MM.1S (cell line): ENCODE data around the gene SH3TC1.
A peak's percentile ranks its signal among the peaks of the same experiment; 100 is the strongest.

Source experiments
- DNase-seq: peaks from one replicate; pipeline ENCODE4 v3.0.0-alpha.2; 2015
- H2AFZ ChIP-seq: fragments of 300-600 bp; sonication (generic); 2 replicates; pipeline ENCODE4 v1.6.0; 2016; ENCODE audit warnings: antibody characterized with exemption, low read length
- H3F3A ChIP-seq: fragments of 300-600 bp; sonication (generic); 2 replicates; pipeline ENCODE4 v1.6.1; 2016; ENCODE audit warnings: mild to moderate bottlenecking, antibody characterized with exemption, low read length, moderate library complexity, mixed read lengths; ENCODE audit not compliant: insufficient read depth
- H3K27ac ChIP-seq: fragments of 300-600 bp; sonication (generic); 2 replicates; pipeline ENCODE4 v1.5.1; 2016; ENCODE audit warnings: mild to moderate bottlenecking, low read length
- H3K27me3 ChIP-seq: fragments of 300-600 bp; sonication (generic); replicated peaks from 2 replicates; pipeline ENCODE4 v1.6.0; 2016; ENCODE audit warnings: low read length; ENCODE audit not compliant: insufficient read depth
- H3K36me3 ChIP-seq: fragments of 300-600 bp; sonication (generic); replicated peaks from 2 replicates; pipeline ENCODE4 v1.6.1; 2016; ENCODE audit warnings: mild to moderate bottlenecking, low read length, mixed read lengths; ENCODE audit not compliant: insufficient read depth
- H3K4me1 ChIP-seq: fragments of 300-600 bp; sonication (generic); 2 replicates; pipeline ENCODE4 v1.6.1; 2016; ENCODE audit warnings: low read length, mixed read lengths
- H3K4me2 ChIP-seq: fragments of 300-600 bp; sonication (generic); 2 replicates; pipeline ENCODE4 v1.6.0; 2016; ENCODE audit warnings: low read depth, low read length
- H3K4me3 ChIP-seq: fragments of 300-600 bp; sonication (generic); 2 replicates; pipeline ENCODE4 v1.5.1; 2016; ENCODE audit warnings: low read length, mixed read lengths
- H3K79me2 ChIP-seq: fragments of 300-600 bp; sonication (generic); 2 replicates; pipeline ENCODE4 v1.6.1; 2016; ENCODE audit warnings: mixed run types, low read length, mixed read lengths
- H3K9ac ChIP-seq: fragments of 300-600 bp; sonication (generic); 2 replicates; pipeline ENCODE4 v1.6.1; 2016; ENCODE audit warnings: low read length, mixed read lengths
- H3K9me2 ChIP-seq: fragments of 300-600 bp; sonication (generic); replicated peaks from 2 replicates; pipeline ENCODE4 v1.6.1; 2016; ENCODE audit warnings: mild to moderate bottlenecking, low read length, mixed read lengths; ENCODE audit not compliant: insufficient read depth
- H3K9me3 ChIP-seq: fragments of 300-600 bp; sonication (generic); replicated peaks from 2 replicates; pipeline ENCODE4 v1.6.1; 2016; ENCODE audit warnings: mild to moderate bottlenecking, low read length, mixed read lengths; ENCODE audit not compliant: insufficient read depth
- H4K20me1 ChIP-seq: fragments of 300-600 bp; sonication (generic); 2 replicates; pipeline ENCODE4 v1.6.1; 2016; ENCODE audit warnings: mild to moderate bottlenecking, low read length, moderate library complexity, mixed read lengths; ENCODE audit not compliant: insufficient read depth
- CTCF ChIP-seq: fragments of 300-600 bp; sonication (generic); IDR thresholded peaks from 2 replicates; pipeline ENCODE4 v1.5.1; 2016; ENCODE audit warnings: antibody characterized with exemption, low read length, mixed read lengths
- EZH2 ChIP-seq: fragments of 300-600 bp; sonication (generic); optimal IDR thresholded peaks from 2 replicates; pipeline ENCODE3; 2017; ENCODE audit warnings: low read depth, mild to moderate bottlenecking, antibody characterized with exemption, low read length, mixed read lengths
- EZH2phosphoT487 ChIP-seq: fragments of 300-600 bp; sonication (generic); IDR thresholded peaks from 2 replicates; pipeline ENCODE4 v1.6.1; 2018; ENCODE audit warnings: antibody characterized with exemption, low read length

SH3TC1 gene

GRCh38 chr4:8198206-8198905, 734 bp upstream of the SH3TC1 start:
- DNase-seq = no peak
- H3K27me3 ChIP-seq = peaks cover 26% of the 10 kb centered on the region
- no peak overlapping the region for H3K4me3 ChIP-seq
- no peak for TF ChIP-seq EZH2phosphoT487
- TF ChIP-seq EZH2 = no peak
- no peak for TF ChIP-seq CTCF
- peak overlapping the region; percentile 80; the same call in 1 of the 2 replicates for H2AFZ ChIP-seq
- H3K79me2 ChIP-seq = no peaks in the 10 kb centered on the region
- no peaks in the 10 kb centered on the region for H4K20me1 ChIP-seq
- no peak overlapping the region for H3K9ac ChIP-seq
- H3F3A ChIP-seq = no peaks in the 10 kb centered on the region
- no peaks in the 10 kb centered on the region for H3K9me3 ChIP-seq
- no peaks in the 10 kb centered on the region for H3K36me3 ChIP-seq
- peak overlapping the region; percentile 37; the same call in 1 of the 2 replicates for H3K27ac ChIP-seq
- no peaks in the 10 kb centered on the region for H3K9me2 ChIP-seq
- H3K4me2 ChIP-seq = peak overlapping the region; percentile 90
- H3K4me1 ChIP-seq = peaks cover 6% of the 10 kb centered on the region

GRCh38 chr4:8199594-8200301, 658 bp downstream of the SH3TC1 start:
- peak overlapping the region; percentile 37; the same call in 1 of the 2 replicates for H3K27ac ChIP-seq

GRCh38 chr4:8200302-8200975, 1.3 kb downstream of the SH3TC1 start:
- peak overlapping the region; percentile 90 for H3K4me2 ChIP-seq
- DNase-seq = no peak
- H3K27me3 ChIP-seq = peaks cover 10% of the 10 kb centered on the region
- H3K4me3 ChIP-seq = peak overlapping the region; percentile 61; the same call in 1 of the 2 replicates
- no peaks in the 10 kb centered on the region for H4K20me1 ChIP-seq
- TF ChIP-seq EZH2phosphoT487 (no peak), EZH2 (no peak), CTCF (no peak)
- no peaks in the 10 kb centered on the region for H3K9me2 ChIP-seq
- no peaks in the 10 kb centered on the region for H3K79me2 ChIP-seq
- peak overlapping the region; percentile 57; the same call in 1 of the 2 replicates for H3K9ac ChIP-seq
- no peaks in the 10 kb centered on the region for H3K36me3 ChIP-seq
- H3F3A ChIP-seq = no peaks in the 10 kb centered on the region
- H3K27ac ChIP-seq = peak overlapping the region; percentile 37; the same call in 1 of the 2 replicates
- peaks cover 6% of the 10 kb centered on the region for H3K4me1 ChIP-seq
- H2AFZ ChIP-seq = no peak overlapping the region
- no peaks in the 10 kb centered on the region for H3K9me3 ChIP-seq

More at GRCh38 chr4:8199594-8200301, 658 bp downstream of the SH3TC1 start:
- Histone ChIP-seq H3K4me2 (peak overlapping the region; percentile 90), H3K79me2 (no peaks in the 10 kb centered on the region), H3K9me2 (no peaks in the 10 kb centered on the region), H3K4me1 (peaks cover 6% of the 10 kb centered on the region), H3F3A (no peaks in the 10 kb centered on the region), H2AFZ (peak overlapping the region; percentile 17; the same call in 1 of the 2 replicates), H3K9ac (peak overlapping the region; percentile 57), H4K20me1 (no peaks in the 10 kb centered on the region), H3K27me3 (peaks cover 17% of the 10 kb centered on the region), H3K4me3 (peak overlapping the region; percentile 61), H3K36me3 (no peaks in the 10 kb centered on the region), H3K9me3 (no peaks in the 10 kb centered on the region)
- peak; percentile 46 for DNase-seq
- TF ChIP-seq EZH2 (no peak), EZH2phosphoT487 (no peak), CTCF (no peak)
